Measurements from ENCODE around the gene IQCM.
"Not testable (repeated sequence)": the region's sequence is repeated elsewhere in the genome, so short reads cannot be mapped to it uniquely, and the experiment has no call there.

Gene IQCM

GRCh38 chr4:149521611-149522425, 293.8 kb downstream of the IQCM start:
- no peaks in the 10 kb centered on the region for H3K36me3 Mint-ChIP-seq

GRCh38 chr4:149518471-149518870, 297.2 kb downstream of the IQCM start:
- no peaks in the 10 kb centered on the region for H3K27me3 Mint-ChIP-seq
- no peaks in the 10 kb centered on the region for H3K36me3 Mint-ChIP-seq
- no peak overlapping the region for H3K27ac Mint-ChIP-seq
- peaks cover 12% of the 10 kb centered on the region for H3K9me3 Mint-ChIP-seq (ENCODE audit: low read depth)
- no peaks in the 10 kb centered on the region for H3K4me1 Mint-ChIP-seq (ENCODE audit: low read depth)
- no peak overlapping the region for H3K4me3 Mint-ChIP-seq

More at GRCh38 chr4:149521611-149522425, 293.8 kb downstream of the IQCM start:
- H3K4me3 Mint-ChIP-seq: no peak overlapping the region
- no peak overlapping the region for H3K27ac Mint-ChIP-seq
- H3K9me3 Mint-ChIP-seq (ENCODE audit: low read depth): peaks cover 9% of the 10 kb centered on the region
- H3K4me1 Mint-ChIP-seq (ENCODE audit: low read depth): no peaks in the 10 kb centered on the region
- no peaks in the 10 kb centered on the region for H3K27me3 Mint-ChIP-seq

GRCh38 chr4:149513081-149513480, 302.6 kb downstream of the IQCM start:
- H3K4me3 Mint-ChIP-seq: no peak overlapping the region
- no peaks in the 10 kb centered on the region for H3K27me3 Mint-ChIP-seq
- H3K27ac Mint-ChIP-seq: no peak overlapping the region
- H3K9me3 Mint-ChIP-seq (ENCODE audit: low read depth): peaks cover 10% of the 10 kb centered on the region
- H3K36me3 Mint-ChIP-seq: no peaks in the 10 kb centered on the region
- no peaks in the 10 kb centered on the region for H3K4me1 Mint-ChIP-seq (ENCODE audit: low read depth)

DNA sequence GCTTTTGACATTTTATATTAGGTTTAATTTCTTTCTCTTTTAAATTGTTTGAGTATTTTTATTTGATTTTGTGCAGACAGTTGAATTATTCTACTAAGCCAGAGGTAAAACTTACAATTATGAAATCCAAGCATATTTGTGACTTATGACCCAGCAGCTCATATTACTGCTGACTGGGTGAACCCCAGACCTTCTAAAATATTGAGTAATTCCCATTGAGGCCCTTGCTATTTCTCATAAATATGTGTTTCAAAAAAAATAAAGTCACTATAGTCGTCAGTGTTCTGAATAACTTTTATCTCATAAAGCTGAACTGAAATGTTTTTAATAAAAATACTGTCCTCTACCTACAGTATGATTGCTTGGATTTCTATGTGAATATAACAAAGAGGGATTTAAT, 303.1 kb downstream of the IQCM start:
- H3K27ac Mint-ChIP-seq: no peak overlapping the region
- H3K4me3 Mint-ChIP-seq: no peak overlapping the region
- no peaks in the 10 kb centered on the region for H3K27me3 Mint-ChIP-seq
- H3K4me1 Mint-ChIP-seq (ENCODE audit: low read depth): no peaks in the 10 kb centered on the region
- no peaks in the 10 kb centered on the region for H3K36me3 Mint-ChIP-seq
- peaks cover 10% of the 10 kb centered on the region for H3K9me3 Mint-ChIP-seq (ENCODE audit: low read depth)

GRCh38 chr4:149511558-149512298, 303.9 kb downstream of the IQCM start:
- H3K36me3 Mint-ChIP-seq: no peaks in the 10 kb centered on the region
- no peak overlapping the region for H3K27ac Mint-ChIP-seq
- no peak overlapping the region for H3K4me3 Mint-ChIP-seq
- no peaks in the 10 kb centered on the region for H3K27me3 Mint-ChIP-seq
- no peaks in the 10 kb centered on the region for H3K4me1 Mint-ChIP-seq (ENCODE audit: low read depth)
- peaks cover 9% of the 10 kb centered on the region for H3K9me3 Mint-ChIP-seq (ENCODE audit: low read depth)

- not testable (repeated sequence) for H3K4me3 Mint-ChIP-seq; H3K27me3 Mint-ChIP-seq; H3K36me3 Mint-ChIP-seq; H3K9me3 Mint-ChIP-seq (ENCODE audit: low read depth); H3K27ac Mint-ChIP-seq; H3K4me1 Mint-ChIP-seq (ENCODE audit: low read depth)
These were observed 308.3 kb downstream of the IQCM start for GRCh38 chr4:149507309-149507708.

DNA sequence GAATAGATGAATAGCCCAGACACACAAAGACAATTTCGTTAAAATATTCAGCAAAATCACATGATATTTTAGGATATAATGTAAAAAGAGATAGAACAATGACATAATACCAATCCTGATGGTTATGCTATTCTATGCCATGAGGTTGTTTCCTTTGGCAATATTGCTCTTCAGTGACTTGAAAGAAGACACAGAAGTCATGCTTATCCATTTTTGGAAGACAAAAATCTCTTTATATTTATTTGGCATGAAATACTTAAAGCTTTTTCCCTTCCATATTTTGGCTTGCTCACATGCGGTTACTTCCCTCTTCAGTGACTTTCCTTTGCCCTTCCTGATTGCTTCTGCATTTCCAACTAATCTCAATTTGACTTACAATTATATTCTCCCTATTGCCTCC, 314.8 kb downstream of the IQCM start:
- Mint-ChIP-seq H3K27ac (no peak overlapping the region), H3K27me3 (no peaks in the 10 kb centered on the region), H3K9me3 (ENCODE audit: low read depth) (no peaks in the 10 kb centered on the region), H3K4me3 (no peak overlapping the region), H3K4me1 (ENCODE audit: low read depth) (no peaks in the 10 kb centered on the region), H3K36me3 (no peaks in the 10 kb centered on the region)

DNA sequence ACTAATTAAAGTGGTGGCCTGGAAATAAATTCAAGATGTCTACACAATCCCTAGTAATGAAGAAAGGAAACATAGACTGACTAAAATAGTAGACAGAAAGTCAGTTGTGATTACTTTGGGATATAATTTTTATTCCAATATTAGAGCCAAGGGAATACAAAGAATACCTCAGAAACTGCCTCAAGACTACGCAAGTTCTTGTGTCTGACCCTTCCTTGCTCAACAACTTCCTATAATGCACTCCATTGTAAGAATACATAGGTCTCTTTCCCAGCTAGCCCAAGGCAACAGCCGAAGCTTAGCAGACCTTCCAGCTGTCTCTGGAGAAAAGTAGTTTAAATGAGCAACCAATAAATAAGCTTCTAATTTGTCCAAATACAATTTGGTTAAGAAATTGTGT, 315.9 kb downstream of the IQCM start:
- Mint-ChIP-seq H3K36me3 (no peaks in the 10 kb centered on the region), H3K4me1 (ENCODE audit: low read depth) (no peaks in the 10 kb centered on the region), H3K9me3 (ENCODE audit: low read depth) (no peaks in the 10 kb centered on the region), H3K27ac (no peak overlapping the region), H3K27me3 (no peaks in the 10 kb centered on the region), H3K4me3 (no peak overlapping the region)

DNA sequence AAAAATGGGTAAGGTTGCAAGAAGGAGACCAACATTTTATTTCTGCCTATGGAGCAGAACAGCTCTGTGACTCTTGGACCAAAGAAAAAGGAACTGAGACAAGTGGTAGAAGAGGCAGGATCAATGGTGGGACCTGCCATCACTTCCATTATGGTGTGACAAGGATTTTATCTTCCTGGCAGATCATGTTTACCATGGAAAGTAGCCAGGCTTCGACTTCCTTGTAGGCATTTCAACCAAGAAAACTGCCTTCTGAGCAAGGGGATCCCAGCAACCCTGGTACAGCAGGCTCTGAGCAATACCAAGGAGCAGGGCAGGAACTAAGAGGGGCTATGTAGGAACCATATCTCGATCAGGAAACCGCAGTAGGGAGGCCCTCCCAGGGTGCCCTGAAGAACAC, 317.4 kb downstream of the IQCM start:
- no peaks in the 10 kb centered on the region for H3K9me3 Mint-ChIP-seq (ENCODE audit: low read depth)
- H3K4me3 Mint-ChIP-seq: no peak overlapping the region
- H3K4me1 Mint-ChIP-seq (ENCODE audit: low read depth): no peaks in the 10 kb centered on the region
- no peaks in the 10 kb centered on the region for H3K27me3 Mint-ChIP-seq
- H3K27ac Mint-ChIP-seq: no peak overlapping the region
- no peaks in the 10 kb centered on the region for H3K36me3 Mint-ChIP-seq

- Mint-ChIP-seq H3K36me3 (no peaks in the 10 kb centered on the region), H3K9me3 (ENCODE audit: low read depth) (no peaks in the 10 kb centered on the region), H3K4me1 (ENCODE audit: low read depth) (no peaks in the 10 kb centered on the region), H3K4me3 (no peak overlapping the region), H3K27me3 (no peaks in the 10 kb centered on the region), H3K27ac (no peak overlapping the region)
These were observed 322.2 kb downstream of the IQCM start for GRCh38 chr4:149493492-149493891.

- Mint-ChIP-seq H3K4me3 (no peak overlapping the region), H3K27me3 (no peaks in the 10 kb centered on the region), H3K27ac (no peak overlapping the region), H3K4me1 (ENCODE audit: low read depth) (no peaks in the 10 kb centered on the region), H3K9me3 (ENCODE audit: low read depth) (no peaks in the 10 kb centered on the region), H3K36me3 (no peaks in the 10 kb centered on the region)
These were observed 326.3 kb downstream of the IQCM start for GRCh38 chr4:149489321-149489720.

GRCh38 chr4:149486861-149487260, 328.8 kb downstream of the IQCM start:
- no peak overlapping the region for H3K4me3 Mint-ChIP-seq
- H3K4me1 Mint-ChIP-seq (ENCODE audit: low read depth): no peaks in the 10 kb centered on the region
- no peaks in the 10 kb centered on the region for H3K9me3 Mint-ChIP-seq (ENCODE audit: low read depth)
- H3K27me3 Mint-ChIP-seq: no peaks in the 10 kb centered on the region
- no peaks in the 10 kb centered on the region for H3K36me3 Mint-ChIP-seq
- no peak overlapping the region for H3K27ac Mint-ChIP-seq

DNA sequence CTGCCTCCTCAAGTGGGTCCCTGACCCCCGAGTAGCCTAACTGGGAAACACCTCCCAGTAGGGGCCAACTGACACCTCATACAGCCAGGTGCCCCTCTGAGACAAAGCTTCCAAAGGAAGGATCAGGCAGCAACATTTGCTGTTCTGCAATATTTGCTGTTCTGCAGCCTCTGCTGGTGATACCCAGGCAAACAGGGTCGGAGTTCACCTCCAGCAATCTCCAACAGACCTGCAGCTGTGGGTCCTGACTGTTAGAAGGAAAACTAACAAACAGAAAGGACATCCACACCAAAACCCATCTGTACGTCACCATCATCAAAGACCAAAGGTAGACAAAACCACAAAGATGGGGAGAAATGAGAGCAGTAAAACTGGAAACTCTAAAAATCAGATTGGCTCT, 347.0 kb downstream of the IQCM start:
- not testable (repeated sequence) for H3K27ac Mint-ChIP-seq; H3K4me3 Mint-ChIP-seq; H3K36me3 Mint-ChIP-seq; H3K27me3 Mint-ChIP-seq; H3K4me1 Mint-ChIP-seq (ENCODE audit: low read depth)
- peaks cover 15% of the 10 kb centered on the region for H3K9me3 Mint-ChIP-seq (ENCODE audit: low read depth)

GRCh38 chr4:149466446-149466845, 349.2 kb downstream of the IQCM start:
- Mint-ChIP-seq H3K36me3 (no peaks in the 10 kb centered on the region), H3K4me3 (no peak overlapping the region), H3K9me3 (ENCODE audit: low read depth) (peaks cover 19% of the 10 kb centered on the region), H3K27ac (no peak overlapping the region), H3K27me3 (no peaks in the 10 kb centered on the region), H3K4me1 (ENCODE audit: low read depth) (no peaks in the 10 kb centered on the region)

DNA sequence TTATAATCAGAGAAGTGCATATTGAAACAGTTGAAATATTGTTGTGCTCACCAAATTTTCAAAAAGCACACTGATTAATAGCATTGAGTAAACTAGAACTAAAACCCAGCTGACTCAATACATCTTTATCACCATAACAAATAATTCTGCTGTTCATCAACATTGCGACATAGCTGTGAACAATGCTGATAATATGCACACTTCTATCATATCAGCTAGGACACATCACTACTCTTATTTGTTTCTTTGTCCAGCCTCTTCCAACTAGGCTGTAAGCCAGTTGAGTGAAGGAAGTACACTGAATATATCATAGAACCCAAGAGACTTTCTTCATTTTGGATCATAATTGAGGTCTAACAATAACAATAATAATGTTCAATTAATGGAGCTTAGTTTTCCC, 349.7 kb downstream of the IQCM start:
- peaks cover 16% of the 10 kb centered on the region for H3K9me3 Mint-ChIP-seq (ENCODE audit: low read depth)
- no peaks in the 10 kb centered on the region for H3K4me1 Mint-ChIP-seq (ENCODE audit: low read depth)
- H3K4me3 Mint-ChIP-seq: no peak overlapping the region
- no peak overlapping the region for H3K27ac Mint-ChIP-seq
- H3K27me3 Mint-ChIP-seq: no peaks in the 10 kb centered on the region
- H3K36me3 Mint-ChIP-seq: no peaks in the 10 kb centered on the region

GRCh38 chr4:149443537-149443936, 372.1 kb downstream of the IQCM start:
- Mint-ChIP-seq H3K27ac (no peak overlapping the region), H3K4me1 (ENCODE audit: low read depth) (no peaks in the 10 kb centered on the region), H3K9me3 (ENCODE audit: low read depth) (peaks cover 8% of the 10 kb centered on the region), H3K36me3 (no peaks in the 10 kb centered on the region), H3K27me3 (no peaks in the 10 kb centered on the region), H3K4me3 (no peak overlapping the region)

All from activated naive CD8-positive, alpha-beta T cell (primary cell).